Epithelial cell of proximal tubule (primary cell): ENCODE measurements around the gene GRB7. TPM values are rescaled to one million over a fixed set of nuclear protein-coding genes. Genes with fewer than 3 reads are reported as not detected.

Experiments
- DNase-seq: peaks from one replicate; pipeline ENCODE4 v3.0.0-alpha.2; 2011; ENCODE audit warnings: low read depth
- H3K4me3 ChIP-seq: 2 replicates; pipeline ENCODE4 v1.5.1; 2011; ENCODE audit warnings: low read depth, mild to moderate bottlenecking, low read length
- total RNA-seq: library from RNA; depleted of rRNA; stranded (reverse); fragments of >200 nt; gene quantifications from 2 replicates; pipeline ENCODE4 v1.2.3, GENCODE V29; 2015
- TF ChIP-seq, protein P1 (sequence below): conservative IDR thresholded peaks from 2 replicates; pipeline ENCODE4 v1.5.1; 2012; ENCODE audit warnings: low read depth, mild to moderate bottlenecking, low read length

GRB7 gene
- total RNA-seq, 1 donor from 2014 or later = 42.0 TPM

DNA sequence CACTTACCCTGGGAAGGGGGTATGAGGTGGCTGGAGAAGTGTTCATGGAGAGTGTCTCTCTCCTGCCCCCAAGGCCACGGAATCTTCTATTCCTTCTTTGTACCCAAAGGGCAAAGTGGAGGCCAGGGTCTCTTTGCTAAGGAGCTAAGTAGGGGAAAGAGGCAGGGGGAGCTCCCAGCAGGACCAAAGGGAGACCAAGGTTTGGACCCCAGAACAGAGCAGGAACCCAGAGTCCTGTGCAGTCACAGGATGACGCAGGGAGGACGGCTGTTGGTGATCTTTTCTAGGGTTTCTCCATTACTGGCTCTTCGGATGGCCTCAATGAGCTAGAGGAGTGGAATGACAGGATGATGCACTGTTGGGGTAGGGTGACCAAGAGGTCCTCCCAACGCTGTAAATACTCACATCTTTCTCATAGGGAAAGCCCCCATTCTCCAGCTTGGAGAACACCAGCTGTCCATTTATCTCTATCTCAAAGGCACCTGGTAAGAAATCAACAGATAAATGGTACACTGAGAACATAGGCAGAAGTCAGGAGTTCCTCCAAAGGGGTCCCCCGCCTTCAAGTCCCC, 8.4 kb upstream of the GRB7 start:
- no peak for DNase-seq
- H3K4me3 ChIP-seq = peak overlapping the region; percentile 70
- TF ChIP-seq, protein P1, sequence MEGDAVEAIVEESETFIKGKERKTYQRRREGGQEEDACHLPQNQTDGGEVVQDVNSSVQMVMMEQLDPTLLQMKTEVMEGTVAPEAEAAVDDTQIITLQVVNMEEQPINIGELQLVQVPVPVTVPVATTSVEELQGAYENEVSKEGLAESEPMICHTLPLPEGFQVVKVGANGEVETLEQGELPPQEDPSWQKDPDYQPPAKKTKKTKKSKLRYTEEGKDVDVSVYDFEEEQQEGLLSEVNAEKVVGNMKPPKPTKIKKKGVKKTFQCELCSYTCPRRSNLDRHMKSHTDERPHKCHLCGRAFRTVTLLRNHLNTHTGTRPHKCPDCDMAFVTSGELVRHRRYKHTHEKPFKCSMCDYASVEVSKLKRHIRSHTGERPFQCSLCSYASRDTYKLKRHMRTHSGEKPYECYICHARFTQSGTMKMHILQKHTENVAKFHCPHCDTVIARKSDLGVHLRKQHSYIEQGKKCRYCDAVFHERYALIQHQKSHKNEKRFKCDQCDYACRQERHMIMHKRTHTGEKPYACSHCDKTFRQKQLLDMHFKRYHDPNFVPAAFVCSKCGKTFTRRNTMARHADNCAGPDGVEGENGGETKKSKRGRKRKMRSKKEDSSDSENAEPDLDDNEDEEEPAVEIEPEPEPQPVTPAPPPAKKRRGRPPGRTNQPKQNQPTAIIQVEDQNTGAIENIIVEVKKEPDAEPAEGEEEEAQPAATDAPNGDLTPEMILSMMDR = no peak

DNA sequence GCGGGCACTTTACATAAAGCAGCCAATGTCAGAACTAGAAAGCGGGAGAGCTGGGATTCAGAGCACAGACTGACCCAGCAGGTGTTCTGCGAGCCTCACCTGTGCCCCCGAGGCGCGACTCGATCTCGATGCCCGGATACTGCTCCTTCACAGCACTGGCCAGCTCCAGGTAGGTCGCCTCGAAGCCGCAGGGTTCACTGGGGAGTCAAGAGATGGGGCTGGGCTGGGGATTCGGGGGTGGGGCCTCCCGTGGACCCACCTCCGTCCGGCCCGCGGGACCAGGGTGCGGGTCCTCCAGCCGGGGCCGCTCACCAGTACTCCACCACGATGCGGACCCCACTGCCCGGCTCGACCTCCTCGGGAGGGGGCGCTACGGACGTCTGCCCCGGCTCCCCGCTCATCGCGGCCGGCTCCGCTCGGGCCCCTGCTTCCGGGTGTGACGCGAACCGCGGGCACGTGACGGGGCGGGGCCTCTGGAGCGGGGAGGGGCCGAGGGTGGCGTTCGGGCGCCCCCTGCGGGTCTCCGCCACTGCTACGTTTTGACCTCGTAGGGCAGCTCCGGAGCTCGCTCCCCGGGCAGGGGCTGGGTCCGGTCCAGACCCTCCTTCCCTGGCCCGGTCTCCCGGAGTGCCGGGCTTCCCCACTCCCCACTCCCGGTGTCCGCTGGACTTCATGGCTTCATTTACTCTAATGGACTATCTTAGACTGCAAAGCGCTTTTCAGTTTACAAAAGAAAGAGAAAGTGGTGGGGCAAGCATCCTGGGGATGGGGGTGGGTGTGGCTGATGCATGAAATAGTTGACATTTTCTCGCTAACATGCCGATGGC, 7.4 kb upstream of the GRB7 start, which contains the start of gene MIEN1:
MIEN1 (minus strand) TSS at position 438 of the 827 bp plus-strand sequence; CDS start at position 401, 37 bp downstream.
- no peak for DNase-seq
- TF ChIP-seq, protein P1 = peak; percentile 71
- H3K4me3 ChIP-seq = peak within 1 kb of the TSS; percentile 70

DNA sequence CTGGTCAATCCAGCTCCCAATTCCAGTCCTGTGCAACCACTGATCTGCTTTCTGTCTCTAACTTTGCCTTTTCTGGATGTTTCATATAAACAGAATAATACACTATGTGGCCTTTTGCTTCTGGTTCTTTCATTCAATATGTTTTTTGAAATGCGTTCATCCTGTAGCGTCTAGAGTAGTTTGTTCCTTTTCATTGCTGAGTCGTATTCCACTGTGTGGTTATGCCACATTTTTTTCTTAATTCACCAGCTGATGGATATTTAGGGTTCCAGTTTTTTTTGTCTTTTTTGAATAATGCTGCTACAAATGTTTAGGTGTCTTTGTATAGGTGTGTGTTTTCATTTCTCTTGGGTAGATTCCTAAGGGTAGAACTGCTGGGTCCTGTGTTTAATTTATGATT, 5.2 kb upstream of the GRB7 start:
- DNase-seq = no peak
- TF ChIP-seq, protein P1 = no peak
- no peak overlapping the region for H3K4me3 ChIP-seq

DNA sequence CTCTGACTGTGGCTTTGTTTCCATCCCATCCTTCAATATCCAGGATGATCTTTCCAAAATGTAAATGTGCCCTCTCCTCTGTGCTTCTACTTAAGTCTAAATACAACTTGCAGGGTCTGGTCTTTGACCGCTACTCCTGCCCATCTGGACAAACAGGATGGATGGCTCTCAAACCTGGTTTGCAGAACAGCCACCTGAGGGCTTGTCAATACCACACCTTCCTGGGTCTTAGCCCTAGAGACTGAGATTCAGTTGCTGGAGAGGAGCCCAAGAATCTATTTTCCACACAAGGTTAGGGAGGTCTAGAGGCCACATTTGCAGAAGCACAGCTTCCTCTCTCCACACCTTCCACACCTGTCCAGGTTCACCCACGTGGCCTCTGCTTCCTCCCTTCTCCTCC, 1.9 kb upstream of the GRB7 start:
- DNase-seq = no peak
- TF ChIP-seq, protein P1 = no peak
- H3K4me3 ChIP-seq = no peak overlapping the region

DNA sequence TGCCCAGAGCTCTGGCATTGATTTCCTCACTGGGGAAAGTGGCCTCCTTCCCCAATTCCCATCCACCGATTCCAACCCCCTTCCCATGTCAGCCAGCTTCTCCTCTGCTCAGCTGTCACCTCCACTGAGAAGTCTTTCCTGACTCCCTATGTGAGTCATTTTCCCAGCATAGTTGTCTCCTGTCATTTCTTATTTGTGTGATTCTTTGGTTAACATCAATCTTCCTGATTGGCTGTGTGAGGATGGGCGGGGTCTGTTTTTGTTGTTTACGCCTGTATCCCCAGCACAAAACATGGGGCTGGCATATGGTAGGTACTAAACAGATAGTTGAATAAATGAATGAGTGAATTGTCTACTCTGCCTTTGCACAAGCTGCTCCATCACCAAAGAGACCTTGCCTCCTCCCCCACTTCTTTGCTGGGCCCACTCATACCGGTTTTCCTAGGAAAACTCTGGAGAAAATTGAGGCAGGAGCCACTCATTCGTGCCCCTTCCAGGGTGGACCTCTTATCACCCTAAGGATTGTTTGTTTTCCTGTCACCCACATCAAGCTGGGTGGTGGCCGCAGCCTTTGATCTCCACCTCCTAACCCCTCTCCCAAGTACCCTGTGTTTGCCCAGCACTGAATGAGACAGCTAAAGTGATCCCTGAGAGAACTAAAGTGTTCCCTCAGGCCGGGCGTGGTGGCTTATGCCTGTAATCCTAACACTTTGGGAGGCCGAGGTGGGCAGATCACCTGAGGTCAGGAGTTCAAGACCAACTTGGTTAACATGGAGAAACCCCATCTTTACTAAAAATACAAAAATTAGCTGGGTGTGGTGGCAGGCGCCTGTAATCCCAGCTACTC, 1.2 kb upstream of the GRB7 start:
- TF ChIP-seq, protein P1 = no peak
- H3K4me3 ChIP-seq = no peak overlapping the region
- no peak for DNase-seq

DNA sequence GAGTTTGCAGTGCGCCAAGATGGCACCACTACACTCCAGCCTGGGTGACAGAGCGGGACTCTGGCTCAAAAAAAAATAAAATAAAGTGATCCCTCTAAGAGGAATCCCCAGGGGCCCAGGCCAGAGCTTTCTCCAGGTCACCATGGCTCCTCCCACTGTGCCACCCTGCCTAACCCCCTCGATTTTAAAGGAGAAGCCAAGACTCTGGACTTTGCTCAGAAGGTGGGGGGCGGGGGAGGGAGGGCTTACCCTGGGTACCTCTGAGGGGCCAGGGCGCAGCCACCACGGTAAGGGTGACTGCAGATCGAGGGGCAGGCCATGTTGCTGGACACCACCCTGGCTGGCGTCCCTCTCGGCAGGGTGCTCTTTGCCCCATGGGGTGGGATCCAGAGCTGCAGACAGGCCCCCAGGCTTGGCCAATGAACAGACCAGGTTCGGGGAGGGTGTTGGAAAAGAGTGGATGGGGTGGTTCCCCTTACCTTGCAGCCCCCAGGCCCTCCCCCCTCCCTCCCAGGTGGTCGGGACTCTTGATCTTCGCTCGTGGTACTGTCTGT, 455 bp upstream of the GRB7 start:
- peak overlapping the region; percentile 71 for H3K4me3 ChIP-seq
- DNase-seq = no peak
- TF ChIP-seq, protein P1 = no peak
